ENCODE measurements around the gene TRAPPC10. TPM values are rescaled to one million over a fixed set of nuclear protein-coding genes. Genes with fewer than 3 reads are reported as not detected.

Gene TRAPPC10
- total RNA-seq, 4 donors from 2014 or later, result 20.9 to 31.9 (median 31.2) TPM

- intact Hi-C loops (cut with DNase I; ENCODE audit: low total_unique reads), result no loop called here
- no peak for DNase-seq (ENCODE audit: low spot score in 2 of 2)
Measured at GRCh38 chr21:44006656-44007055, 5.5 kb upstream of the TRAPPC10 start.

GRCh38 chr21:44010429-44010828, 1.7 kb upstream of the TRAPPC10 start:
- H3K4me3 ChIP-seq (ENCODE audit: low read depth, poor library complexity, severe bottlenecking), result no peak overlapping the region
- intact Hi-C loops (cut with DNase I; ENCODE audit: low total_unique reads), result no loop called here
- 70 to 83% methylated on average over 9 of the region's 9 CpGs for WGBS, 2 donors
- DNase-seq (ENCODE audit: low spot score in 2 of 2), result no peak
- no peak for TF ChIP-seq CTCF (IDR thresholded peaks at IDR 0.05)
- no peak for TF ChIP-seq POLR2A (IDR thresholded peaks at IDR 0.05)

More at GRCh38 chr21:44006656-44007055, 5.5 kb upstream of the TRAPPC10 start:
- no peak overlapping the region for H3K4me3 ChIP-seq (ENCODE audit: low read depth, poor library complexity, severe bottlenecking)
- 61 to 72% methylated on average over 8 of the region's 8 CpGs for WGBS, 2 donors
- no peak for TF ChIP-seq CTCF (IDR thresholded peaks at IDR 0.05)
- no peak for TF ChIP-seq POLR2A (IDR thresholded peaks at IDR 0.05)

GRCh38 chr21:44011123-44011522, 986 bp upstream of the TRAPPC10 start:
- intact Hi-C loops (cut with DNase I; ENCODE audit: low total_unique reads), result no loop called here
- no peak for TF ChIP-seq POLR2A (IDR thresholded peaks at IDR 0.05)
- no peak for TF ChIP-seq CTCF (IDR thresholded peaks at IDR 0.05)
- no peak for DNase-seq (ENCODE audit: low spot score in 2 of 2)
- no peak overlapping the region for H3K4me3 ChIP-seq (ENCODE audit: low read depth, poor library complexity, severe bottlenecking)
- 79 to 84% methylated on average over 9 of the region's 9 CpGs for WGBS, 2 donors

GRCh38 chr21:44012474-44013379, 618 bp downstream of the TRAPPC10 start:
- TF ChIP-seq CTCF (IDR thresholded peaks at IDR 0.05) (no peak), POLR2A (IDR thresholded peaks at IDR 0.05) (no peak)
- WGBS, 2 donors, result 0 to 1% methylated on average over 47 to 54 of the region's 87 CpGs
- peak; percentile 40 to 92 for DNase-seq (ENCODE audit: low spot score in 2 of 2)
- intact Hi-C loops (cut with DNase I; ENCODE audit: low total_unique reads), result no loop called here
- peak overlapping the region; percentile 90 for H3K4me3 ChIP-seq (ENCODE audit: low read depth, poor library complexity, severe bottlenecking)

GRCh38 chr21:44013380-44014088, 1.4 kb downstream of the TRAPPC10 start:
- TF ChIP-seq POLR2A (IDR thresholded peaks at IDR 0.05), result no peak
- no peak for TF ChIP-seq CTCF (IDR thresholded peaks at IDR 0.05)
- 10 to 15% methylated on average over 8 of the region's 8 CpGs for WGBS, 2 donors
- no peak overlapping the region for H3K4me3 ChIP-seq (ENCODE audit: low read depth, poor library complexity, severe bottlenecking)
- intact Hi-C loops (cut with DNase I; ENCODE audit: low total_unique reads), result no loop called here
- DNase-seq (ENCODE audit: low spot score in 2 of 2), result no peak

Data from lower leg skin (tissue), 4 donors.